Measurements from ENCODE around the gene LKAAEAR1. TPM values are rescaled to one million over a fixed set of nuclear protein-coding genes. Genes with fewer than 3 reads are reported as not detected.

Gene LKAAEAR1
- total and polyA plus RNA-seq, 8 donors = 0.23 TPM; not detected in 7

DNA sequence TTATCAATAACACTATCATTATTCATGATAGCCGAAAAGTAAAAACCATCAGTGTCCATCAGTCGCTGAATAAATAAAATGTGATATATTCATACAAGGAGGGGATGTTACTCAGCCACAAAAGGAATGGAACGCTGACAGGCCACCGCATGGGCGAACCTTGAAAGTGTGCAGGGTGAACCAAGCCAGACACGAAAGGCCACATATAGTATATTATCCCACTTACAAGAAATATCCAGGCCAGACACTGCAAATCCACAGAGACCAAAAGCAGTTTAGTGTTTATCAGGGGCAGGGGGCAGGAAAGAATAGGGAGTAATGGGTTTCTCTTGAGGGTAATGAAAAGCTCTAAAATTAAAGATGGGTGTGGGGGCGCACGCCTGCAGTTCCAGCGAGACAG lies 40.4 kb downstream of the LKAAEAR1 start:
- no peak for TF ChIP-seq POLR2AphosphoS5 (IDR thresholded peaks at IDR 0.05)
- no peaks in the 10 kb centered on the region for H3K36me3 ChIP-seq
- H3K4me3 ChIP-seq = no peak overlapping the region
- H3K9me3 ChIP-seq = no peaks in the 10 kb centered on the region
- peaks cover 26 to 44% (median 41%) of the 10 kb centered on the region in 4 donors for H3K4me1 ChIP-seq
- 79 to 84% (median 81%) methylated on average over 9 of the region's 9 CpGs for WGBS, 5 donors
- peaks cover 20 to 99% (median 75%) of the 10 kb centered on the region in 3 donors for H3K27me3 ChIP-seq
- DNase-seq = no peak
- H3K27ac ChIP-seq = no peak overlapping the region
- intact Hi-C loops (cut with DNase I; ENCODE audit: low total_unique reads) = no loop called here

DNA sequence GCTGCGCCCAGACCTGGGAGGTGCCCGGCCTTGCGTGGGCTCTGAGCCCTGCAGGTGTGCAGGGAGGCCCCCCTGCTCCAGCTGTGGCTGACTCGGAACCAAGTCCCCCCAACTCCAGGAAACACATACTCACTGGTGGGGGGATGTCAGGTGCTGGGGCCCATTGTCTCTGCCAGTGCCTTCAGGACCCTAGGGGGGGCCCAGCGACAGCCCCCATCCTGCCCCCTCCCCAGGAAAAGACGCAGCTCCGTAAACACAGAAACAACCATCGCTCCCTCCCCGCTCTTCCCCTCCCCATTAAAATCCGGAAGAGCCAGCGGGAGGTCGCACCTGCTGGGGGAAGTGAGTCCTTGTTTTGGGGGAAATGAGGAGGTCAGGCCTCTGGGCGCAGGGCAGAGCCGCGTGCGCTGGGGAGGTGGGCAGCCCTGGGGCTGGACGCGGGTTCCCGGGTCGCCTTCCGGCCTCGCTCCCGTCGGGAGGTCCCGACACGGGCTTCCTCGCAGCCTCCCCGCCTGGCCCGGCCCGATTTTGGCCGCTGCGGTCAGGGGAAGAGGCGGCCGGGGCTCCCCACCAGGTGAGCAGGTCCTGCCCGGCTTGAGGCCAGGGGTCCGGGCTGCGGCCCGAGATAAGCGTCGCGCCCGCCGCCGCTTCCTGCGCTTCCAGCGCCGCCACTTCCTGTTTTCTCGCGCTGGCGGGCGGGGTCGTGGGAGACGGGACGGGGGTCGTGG lies 42.0 kb downstream of the LKAAEAR1 start:
- intact Hi-C loops (cut with DNase I; ENCODE audit: low total_unique reads) = no loop called here

DNA sequence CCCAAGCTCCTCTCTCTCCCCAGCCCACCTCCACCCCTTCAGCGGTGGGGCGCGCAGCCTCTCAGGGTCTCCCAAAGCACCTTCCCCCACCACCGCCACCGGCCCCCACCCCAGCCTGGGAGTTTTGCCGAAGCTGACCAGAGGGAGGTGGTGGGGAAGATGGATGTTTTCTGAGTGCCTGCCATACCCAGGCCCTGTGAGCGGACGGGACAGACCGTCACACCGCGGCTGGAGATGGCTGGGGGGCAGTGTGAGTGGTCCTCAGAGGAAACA lies 42.5 kb downstream of the LKAAEAR1 start:
- peaks cover 32 to 52% (median 47%) of the 10 kb centered on the region in 4 donors for H3K4me1 ChIP-seq
- peaks cover 8 to 99% (median 75%) of the 10 kb centered on the region in 3 donors for H3K27me3 ChIP-seq
- no peak for DNase-seq
- peak overlapping the region in 4 of 5 donors; percentile 45 to 77 (median 48) for H3K27ac ChIP-seq
- H3K4me3 ChIP-seq = peak overlapping the region in 3 of 4 donors; percentile 37 to 50 (median 41)
- intact Hi-C loops (cut with DNase I; ENCODE audit: low total_unique reads) = no loop called here
- H3K9me3 ChIP-seq = no peaks in the 10 kb centered on the region
- TF ChIP-seq EP300 (IDR thresholded peaks at IDR 0.05) = no peak
- no peak for TF ChIP-seq POLR2AphosphoS5 (IDR thresholded peaks at IDR 0.05)
- TF ChIP-seq, protein P1, sequence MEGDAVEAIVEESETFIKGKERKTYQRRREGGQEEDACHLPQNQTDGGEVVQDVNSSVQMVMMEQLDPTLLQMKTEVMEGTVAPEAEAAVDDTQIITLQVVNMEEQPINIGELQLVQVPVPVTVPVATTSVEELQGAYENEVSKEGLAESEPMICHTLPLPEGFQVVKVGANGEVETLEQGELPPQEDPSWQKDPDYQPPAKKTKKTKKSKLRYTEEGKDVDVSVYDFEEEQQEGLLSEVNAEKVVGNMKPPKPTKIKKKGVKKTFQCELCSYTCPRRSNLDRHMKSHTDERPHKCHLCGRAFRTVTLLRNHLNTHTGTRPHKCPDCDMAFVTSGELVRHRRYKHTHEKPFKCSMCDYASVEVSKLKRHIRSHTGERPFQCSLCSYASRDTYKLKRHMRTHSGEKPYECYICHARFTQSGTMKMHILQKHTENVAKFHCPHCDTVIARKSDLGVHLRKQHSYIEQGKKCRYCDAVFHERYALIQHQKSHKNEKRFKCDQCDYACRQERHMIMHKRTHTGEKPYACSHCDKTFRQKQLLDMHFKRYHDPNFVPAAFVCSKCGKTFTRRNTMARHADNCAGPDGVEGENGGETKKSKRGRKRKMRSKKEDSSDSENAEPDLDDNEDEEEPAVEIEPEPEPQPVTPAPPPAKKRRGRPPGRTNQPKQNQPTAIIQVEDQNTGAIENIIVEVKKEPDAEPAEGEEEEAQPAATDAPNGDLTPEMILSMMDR (IDR thresholded peaks at IDR 0.05) = no peak
- no peak for TF ChIP-seq POLR2A (IDR thresholded peaks at IDR 0.05)
- WGBS, 5 donors = 17 to 28% (median 25%) methylated on average over 11 of the region's 11 CpGs; no CpG with 5 or more reads in 1 of the 5 donors
- H3K36me3 ChIP-seq = no peaks in the 10 kb centered on the region

More for the DNA sequence above, 42.0 kb downstream of the LKAAEAR1 start:
- no peaks in the 10 kb centered on the region for H3K9me3 ChIP-seq
- no peaks in the 10 kb centered on the region for H3K36me3 ChIP-seq
- peak in 1 of 2 donors; percentile 57 for DNase-seq
- peaks cover 32 to 52% (median 45%) of the 10 kb centered on the region in 4 donors for H3K4me1 ChIP-seq
- peaks cover 13 to 99% (median 75%) of the 10 kb centered on the region in 3 donors for H3K27me3 ChIP-seq
- TF ChIP-seq, protein P1 (IDR thresholded peaks at IDR 0.05) = no peak
- no peak for TF ChIP-seq EP300 (IDR thresholded peaks at IDR 0.05)
- TF ChIP-seq POLR2AphosphoS5 (IDR thresholded peaks at IDR 0.05) = no peak
- TF ChIP-seq POLR2A (IDR thresholded peaks at IDR 0.05) = no peak
- peak overlapping the region in 4 of 5 donors; percentile 45 to 77 (median 58) for H3K27ac ChIP-seq
- 1 to 5% (median 3%) methylated on average over 8 to 55 of the region's 55 CpGs for WGBS, 5 donors
- H3K4me3 ChIP-seq = peak overlapping the region; percentile 37 to 50 (median 40)

DNA sequence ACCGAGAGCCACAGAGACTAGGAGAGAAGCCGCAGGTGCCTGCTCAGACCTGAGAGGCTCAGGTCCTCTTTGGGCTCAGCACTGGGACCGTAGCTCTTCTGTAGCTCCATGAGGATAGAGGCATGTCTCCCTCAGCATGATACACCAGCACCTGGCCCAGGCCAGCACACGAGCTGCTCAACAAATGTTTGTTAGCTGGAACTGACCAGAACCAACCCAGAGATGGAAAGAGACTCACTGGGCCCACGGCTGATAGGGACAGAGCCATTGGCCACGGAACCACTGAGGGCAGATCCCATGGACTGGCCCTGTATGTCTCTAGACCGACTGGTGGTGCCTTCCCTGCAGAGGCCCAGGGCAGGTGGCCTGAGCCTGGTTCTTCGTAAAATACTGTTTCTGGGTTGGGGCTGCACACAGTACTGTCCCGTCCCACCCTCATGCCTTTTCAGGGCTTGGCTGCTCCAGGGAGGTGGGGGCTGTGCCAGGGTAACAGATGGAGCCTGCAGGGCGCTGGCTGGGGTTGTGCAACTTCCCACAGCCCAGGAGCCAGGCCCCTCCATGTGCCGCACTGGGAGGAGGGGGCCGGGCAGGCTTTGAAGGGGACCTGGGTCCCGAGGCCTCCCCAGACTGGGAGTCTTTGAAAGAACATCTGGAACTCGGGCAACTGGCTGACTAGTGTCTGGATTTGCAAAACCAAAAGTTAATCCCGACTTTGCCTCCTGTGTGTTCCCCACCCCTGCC lies 43.0 kb downstream of the LKAAEAR1 start:
- peak overlapping the region in 1 of 4 donors; percentile 50 for H3K4me3 ChIP-seq
- intact Hi-C loops (cut with DNase I; ENCODE audit: low total_unique reads) = no loop called here
- WGBS, 5 donors = 47 to 84% (median 60%) methylated on average over 8 to 15 of the region's 15 CpGs
- H3K27ac ChIP-seq = peak overlapping the region in 4 of 5 donors; percentile 45 to 61 (median 48)
- no peaks in the 10 kb centered on the region for H3K36me3 ChIP-seq
- H3K4me1 ChIP-seq = peaks cover 32 to 52% (median 50%) of the 10 kb centered on the region in 4 donors
- no peak for DNase-seq
- H3K9me3 ChIP-seq = no peaks in the 10 kb centered on the region
- H3K27me3 ChIP-seq = peaks cover 6 to 99% (median 75%) of the 10 kb centered on the region in 3 donors
- no peak for TF ChIP-seq POLR2A (IDR thresholded peaks at IDR 0.05)
- no peak for TF ChIP-seq EP300 (IDR thresholded peaks at IDR 0.05)
- no peak for TF ChIP-seq POLR2AphosphoS5 (IDR thresholded peaks at IDR 0.05)
- TF ChIP-seq, protein P1 (IDR thresholded peaks at IDR 0.05) = no peak
